ENCODE data around the gene PITRM1.

The PITRM1 gene

DNA sequence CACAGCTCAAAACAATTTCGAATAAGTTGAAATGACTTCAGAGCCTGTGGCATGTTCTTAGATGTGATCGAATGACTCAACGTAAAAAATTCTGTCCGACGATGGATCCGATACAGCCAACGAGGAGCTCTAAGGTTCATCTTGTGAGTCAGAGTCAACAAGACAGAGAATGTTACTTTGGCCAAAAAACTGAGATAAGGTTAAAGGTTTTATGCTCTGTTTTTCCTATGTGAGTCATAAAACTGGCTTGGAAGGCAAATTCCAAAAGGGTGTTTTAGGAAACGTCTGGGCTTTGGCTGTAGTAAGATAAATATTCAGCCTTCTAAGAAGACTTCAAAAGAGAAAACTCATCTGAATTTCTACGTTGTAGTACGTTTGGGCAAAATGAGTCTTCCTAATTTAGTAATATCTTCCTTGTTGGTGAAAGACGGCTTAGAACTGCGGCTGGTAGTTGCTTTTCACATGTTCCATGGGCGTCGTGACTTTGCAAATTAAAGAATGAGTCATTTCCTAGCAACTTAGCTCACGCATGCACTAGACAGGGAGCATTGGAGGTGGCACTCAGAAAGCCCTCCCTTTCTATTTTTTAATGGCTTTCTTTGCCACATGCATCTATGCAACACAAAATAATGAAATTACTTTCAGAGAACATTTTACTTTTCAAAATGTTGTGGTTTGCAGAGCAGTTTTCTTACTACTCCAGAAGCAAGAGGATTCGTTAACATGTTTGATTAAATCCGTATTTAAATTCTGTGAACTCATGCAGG is 77.0 kb downstream of the PITRM1 start:
- DNase-seq (ENCODE audit: insufficient read length, low spot score): no peak
- FAIRE-seq: no peak
- TF ChIP-seq POLR2A (IDR thresholded peaks at IDR 0.05; ENCODE audit: low read depth, low read length): no peak

- TF ChIP-seq POLR2A (IDR thresholded peaks at IDR 0.05; ENCODE audit: low read depth, low read length): no peak
- FAIRE-seq: no peak
- DNase-seq (ENCODE audit: insufficient read length, low spot score): no peak
These were observed 78.0 kb downstream of the PITRM1 start for GRCh38 chr10:3094609-3095036.

DNA sequence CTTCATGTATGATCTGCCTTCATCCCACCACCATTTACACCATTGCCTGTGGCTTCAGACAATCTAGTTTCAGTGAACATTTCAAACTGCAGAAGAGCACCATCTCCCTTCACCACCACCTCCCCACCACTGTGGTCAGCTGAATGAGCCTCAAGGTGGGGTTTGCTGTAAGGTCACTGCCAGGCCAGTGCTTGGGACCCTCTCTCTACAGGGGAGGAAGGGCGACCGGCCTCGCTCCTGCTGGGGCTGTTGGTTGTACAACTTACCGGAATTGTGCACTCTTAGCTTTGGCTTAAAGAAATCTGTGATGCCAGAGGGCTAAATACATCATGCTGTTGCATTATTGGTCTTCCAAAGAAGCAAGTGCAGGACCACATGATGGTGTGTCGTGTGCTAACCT is 78.6 kb downstream of the PITRM1 start:
- TF ChIP-seq POLR2A (IDR thresholded peaks at IDR 0.05; ENCODE audit: low read depth, low read length): no peak
- FAIRE-seq (no peak), DNase-seq (ENCODE audit: insufficient read length, low spot score) (no peak)

DNA sequence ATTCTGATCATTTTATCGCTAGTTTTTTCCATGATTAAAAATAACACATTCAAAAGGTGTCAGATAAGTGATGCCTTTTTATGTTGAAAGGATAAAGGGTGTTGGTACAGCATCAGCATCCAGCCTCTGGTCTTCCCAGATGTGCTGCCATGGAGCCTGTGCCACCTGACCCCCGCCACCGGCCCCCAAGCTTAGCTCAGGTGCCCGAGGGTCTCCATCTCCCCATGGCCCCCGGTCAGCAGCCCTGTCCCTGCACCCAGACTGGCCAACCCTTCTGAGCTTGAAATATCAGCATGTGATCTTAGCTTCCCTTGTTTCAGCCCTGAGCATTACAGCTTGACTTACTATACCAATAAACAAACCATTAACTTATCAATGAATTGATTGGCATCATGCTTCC is 80.7 kb downstream of the PITRM1 start:
- FAIRE-seq (no peak), DNase-seq (ENCODE audit: insufficient read length, low spot score) (no peak)
- TF ChIP-seq POLR2A (IDR thresholded peaks at IDR 0.05; ENCODE audit: low read depth, low read length): no peak

DNA sequence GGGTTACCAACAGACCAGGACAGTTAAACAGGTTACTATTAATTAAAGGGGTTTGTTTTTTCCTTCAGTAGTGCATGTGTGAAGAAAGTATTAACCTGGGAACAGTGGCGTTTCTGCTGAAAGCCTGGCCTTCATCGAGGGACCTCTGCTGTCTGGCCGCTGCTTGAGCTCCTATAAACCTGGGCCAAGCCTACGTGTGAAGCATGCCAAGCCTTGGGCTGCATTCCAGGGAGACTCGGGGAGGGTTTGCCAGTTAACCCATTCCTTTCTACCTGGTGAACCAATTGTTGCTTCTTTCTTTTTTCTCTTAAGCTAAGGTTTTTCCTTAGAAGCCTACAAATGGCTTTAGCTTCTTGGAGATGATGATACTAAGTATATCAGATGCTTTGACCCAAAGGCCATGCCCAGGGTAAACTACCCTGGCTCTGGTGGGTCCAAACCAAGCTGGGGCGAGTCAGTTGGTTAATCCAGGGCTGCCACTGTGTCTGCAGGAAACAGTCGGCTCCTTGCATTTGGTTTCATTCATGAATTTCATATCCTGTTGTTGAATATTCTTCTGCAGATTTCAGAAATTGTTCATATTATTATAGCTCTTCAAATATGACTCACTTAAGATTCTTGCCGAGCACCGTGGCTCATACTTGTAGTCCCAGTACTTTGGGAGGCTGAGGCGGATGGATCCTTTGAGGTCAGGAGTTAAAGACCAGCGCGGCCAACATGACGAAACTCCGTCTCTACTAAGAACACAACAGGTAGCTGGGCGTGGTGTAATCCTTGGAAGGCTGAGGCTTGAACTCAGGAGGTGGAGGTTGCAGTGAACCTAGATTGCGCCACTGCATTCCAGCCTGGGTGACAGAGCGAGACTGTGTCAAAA is 81.4 kb downstream of the PITRM1 start:
- FAIRE-seq: no peak
- no peak for DNase-seq (ENCODE audit: insufficient read length, low spot score)
- TF ChIP-seq POLR2A (IDR thresholded peaks at IDR 0.05; ENCODE audit: low read depth, low read length): no peak

DNA sequence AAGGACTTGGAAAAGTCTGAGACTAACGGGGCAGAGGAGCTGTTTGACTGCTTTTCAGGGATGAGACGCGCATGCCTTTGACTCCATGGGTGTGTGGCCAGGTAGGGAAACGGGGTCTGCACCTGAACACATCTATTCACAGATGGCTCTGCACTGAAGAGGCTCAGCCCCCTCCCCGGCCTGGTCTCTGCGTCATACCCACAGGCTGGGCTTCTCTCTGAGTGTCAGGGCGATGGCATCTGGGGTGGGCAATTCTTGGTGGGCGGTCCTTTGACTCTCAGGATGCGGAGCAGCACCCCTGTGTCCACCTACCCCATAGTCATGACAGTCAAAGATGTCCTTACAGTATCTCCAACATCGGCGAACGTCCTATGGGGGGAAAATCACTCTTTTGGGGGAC is 82.2 kb downstream of the PITRM1 start:
- FAIRE-seq: no peak
- TF ChIP-seq POLR2A (IDR thresholded peaks at IDR 0.05; ENCODE audit: low read depth, low read length): no peak
- no peak for DNase-seq (ENCODE audit: insufficient read length, low spot score)
